ENCODE results near the gene DCAF12.

The DCAF12 gene

DNA sequence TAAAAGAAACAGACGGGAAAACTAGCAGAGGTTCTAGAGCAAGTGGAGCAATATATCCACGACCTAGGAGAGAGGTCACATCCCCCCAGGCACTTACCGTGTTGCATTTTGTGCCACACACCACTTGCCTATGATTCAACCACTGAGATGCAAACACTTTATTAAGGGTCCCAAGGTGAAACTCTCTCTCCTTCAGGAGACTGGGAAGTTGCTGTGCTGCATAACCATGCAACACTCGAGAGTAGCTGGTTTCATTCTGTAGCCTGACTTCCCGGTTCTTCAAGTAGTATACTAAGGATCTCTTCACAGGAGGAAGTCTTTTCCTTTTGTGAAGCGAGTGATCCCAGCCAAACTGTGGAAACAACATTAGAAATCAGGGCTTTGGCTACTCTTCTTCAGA is 1.6 kb downstream of the DCAF12 start:
- DNase-seq: no peak

DNA sequence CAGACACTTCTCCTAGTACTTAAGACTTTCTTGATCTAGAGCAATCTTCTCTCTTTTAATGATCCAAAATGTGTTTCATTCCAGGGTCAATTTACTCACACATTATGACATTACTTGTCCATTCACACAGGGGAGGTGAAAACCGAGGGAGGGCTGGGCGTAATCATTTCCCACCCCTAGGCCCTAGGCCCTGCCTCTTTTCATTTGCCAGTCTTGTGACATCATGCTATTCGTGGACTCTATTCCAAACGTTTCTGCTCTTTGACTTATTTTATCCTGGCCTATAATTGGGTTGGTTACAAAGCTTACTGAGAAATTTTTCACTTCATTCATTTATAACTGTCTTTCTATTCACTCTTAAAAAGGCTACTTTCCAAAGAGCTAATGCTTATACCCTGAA is 2.4 kb downstream of the DCAF12 start:
- DNase-seq: no peak

DNA sequence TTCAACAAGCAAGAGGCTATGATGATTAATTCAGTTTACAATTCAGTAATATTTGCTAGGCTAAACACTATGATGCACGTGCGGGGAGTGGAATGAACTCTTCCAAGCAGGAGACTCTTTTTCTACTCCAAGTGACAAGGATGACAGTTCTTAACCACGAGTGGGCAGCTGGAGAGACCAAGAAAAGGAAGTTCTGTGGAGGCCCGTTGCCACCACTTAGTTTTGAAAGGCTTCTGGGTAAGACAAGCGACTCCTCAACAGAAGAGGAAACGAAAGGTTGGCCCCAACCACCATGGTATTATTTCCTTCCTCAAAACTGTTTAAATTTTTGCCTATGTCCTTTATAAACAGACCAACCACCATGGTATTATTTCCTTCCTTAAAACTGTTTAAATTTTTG is 2.8 kb downstream of the DCAF12 start:
- no peak for DNase-seq

DNA sequence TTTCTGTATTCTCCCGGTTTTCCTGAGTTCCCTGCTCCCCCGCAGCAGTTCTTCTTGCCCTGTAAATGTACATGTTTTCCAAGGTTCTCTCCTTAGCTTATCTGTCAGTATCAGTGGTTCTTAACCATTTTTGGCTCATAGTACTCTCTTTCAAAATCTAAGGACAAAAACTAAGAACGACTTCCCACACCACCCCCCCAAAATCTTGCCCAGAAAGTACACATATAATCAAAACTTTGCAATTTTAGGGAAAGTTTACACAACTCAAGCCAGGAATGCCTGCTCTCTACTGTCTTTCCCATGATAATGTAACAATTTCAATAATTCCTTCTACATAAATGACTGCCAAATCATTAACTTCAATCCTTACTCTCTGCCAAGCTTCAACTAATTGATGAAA is 4.5 kb downstream of the DCAF12 start:
- DNase-seq: no peak

DNA sequence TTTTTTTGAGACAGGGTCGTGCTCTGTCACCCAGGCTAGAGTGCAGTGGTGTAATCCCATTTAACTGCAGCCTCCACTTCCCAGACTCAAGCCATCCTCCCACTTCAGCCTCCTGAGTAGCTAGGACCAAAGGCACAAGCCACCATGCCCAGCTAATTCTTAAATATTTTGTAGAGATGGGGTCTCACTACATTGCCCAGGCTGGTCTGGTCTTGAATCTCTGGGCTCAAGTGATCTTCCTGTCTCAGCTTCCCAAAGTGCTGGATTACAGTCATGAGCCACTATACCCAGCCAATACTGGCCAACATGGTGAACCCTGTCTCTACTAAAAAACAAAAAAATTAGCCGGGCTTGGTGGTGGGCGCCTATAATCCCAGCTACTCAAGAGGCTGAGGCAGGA is 6.8 kb downstream of the DCAF12 start:
- DNase-seq: no peak

GRCh38 chr9:34114436-34114835 is 12.1 kb downstream of the DCAF12 start:
- no peak for DNase-seq

DNA sequence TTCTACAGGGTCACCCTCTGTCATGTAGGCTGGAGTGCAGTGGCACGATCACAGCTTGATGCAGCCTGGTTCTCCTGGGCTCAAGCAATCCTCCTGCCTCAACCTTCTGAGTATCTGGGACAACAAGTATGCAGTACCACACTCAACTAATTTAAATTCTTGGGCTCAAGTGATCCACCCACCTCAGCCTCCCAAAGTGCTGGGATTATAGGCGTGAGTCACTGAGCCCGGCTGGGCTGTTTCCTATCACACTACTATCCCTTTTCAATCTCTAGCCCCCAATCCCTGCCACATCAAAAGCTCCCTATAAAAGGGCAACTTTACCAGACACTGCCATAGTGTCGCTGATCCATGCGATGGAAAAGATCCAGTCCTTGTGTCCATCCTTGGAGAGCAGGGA is 20.4 kb downstream of the DCAF12 start:
- no peak for DNase-seq

DNA sequence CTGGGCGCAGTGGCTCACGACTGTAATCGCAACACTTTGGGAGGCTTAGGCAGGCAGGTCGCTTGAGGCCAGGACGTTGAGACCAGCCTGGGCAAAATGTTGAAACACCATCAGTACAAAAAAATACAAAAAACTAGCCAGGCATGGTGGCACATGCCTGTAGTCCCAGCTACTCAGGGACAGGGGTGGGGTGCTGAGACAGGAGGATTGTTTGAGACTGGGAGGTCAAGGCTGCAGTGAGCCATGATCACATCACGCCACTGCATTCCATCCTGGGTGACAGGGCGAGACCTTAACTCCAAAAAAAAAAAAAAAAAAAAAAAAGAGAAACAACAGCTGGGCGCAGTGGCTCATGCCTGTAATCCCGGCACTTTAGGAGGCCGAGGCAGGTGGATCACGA is 23.7 kb downstream of the DCAF12 start:
- DNase-seq: no peak

- no peak for DNase-seq
Observed at GRCh38 chr9:34098307-34098706, 28.2 kb downstream of the DCAF12 start.

DNA sequence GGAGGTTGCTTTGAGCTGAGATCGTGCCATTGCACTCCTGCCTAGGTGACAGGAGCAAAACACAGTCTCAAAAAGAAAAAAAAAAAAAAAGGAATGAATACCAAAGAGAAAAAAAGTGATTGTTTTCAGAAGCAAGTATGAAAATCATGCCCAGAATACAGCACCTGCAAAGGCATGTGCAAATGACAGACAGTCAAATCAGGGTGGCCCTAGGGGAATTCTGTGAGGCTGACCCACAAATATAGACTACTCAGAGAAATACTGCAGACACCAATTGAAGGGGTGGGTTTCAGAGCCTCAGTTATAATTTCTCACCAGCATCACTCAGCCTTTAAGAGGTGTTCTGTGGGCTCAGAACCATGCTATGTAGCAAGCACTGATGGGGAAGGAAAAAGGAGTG is 28.6 kb downstream of the DCAF12 start:
- no peak for DNase-seq

- DNase-seq: no peak
Observed at GRCh38 chr9:34096751-34097150, 29.7 kb downstream of the DCAF12 start.

DNA sequence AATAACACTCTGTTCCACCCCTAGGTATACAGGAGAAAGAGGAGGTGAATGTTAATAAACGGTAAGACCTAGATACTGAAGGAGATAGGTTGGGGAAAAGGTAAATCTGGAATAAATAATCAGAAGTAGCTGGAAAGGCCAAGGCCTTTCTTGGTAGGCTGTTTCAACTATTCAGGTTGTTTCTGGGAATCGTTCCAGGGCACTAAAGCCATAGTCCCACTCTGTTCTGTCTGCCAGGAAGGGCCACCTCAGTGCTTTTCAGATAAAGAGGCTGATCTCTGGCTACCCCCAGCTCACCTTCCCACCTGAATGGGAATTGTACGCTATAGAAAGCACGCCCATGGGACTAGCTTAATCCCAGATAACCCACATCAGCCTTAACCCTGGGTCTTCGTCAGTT is 32.9 kb downstream of the DCAF12 start:
- DNase-seq: no peak

DNA sequence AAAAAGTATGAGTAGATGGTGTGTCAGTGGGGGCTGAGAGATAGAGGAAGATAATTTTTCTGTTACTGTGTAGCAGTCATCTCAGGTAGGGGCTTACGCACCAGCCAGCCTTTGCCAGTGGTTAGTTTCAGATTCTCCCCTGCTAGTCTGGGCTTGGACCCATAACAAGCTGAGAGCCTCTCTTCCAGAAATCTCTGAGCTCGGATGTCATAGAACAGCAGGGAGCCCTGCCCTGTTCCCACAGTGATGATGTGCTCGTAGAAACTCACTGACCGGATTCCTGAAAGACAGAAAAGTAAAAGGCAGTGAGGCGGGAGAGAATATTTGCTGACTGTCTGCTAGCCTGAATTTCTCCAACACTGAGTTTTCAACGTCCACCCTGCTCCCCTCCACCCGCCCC is 37.2 kb downstream of the DCAF12 start:
- DNase-seq: no peak

GRCh38 chr9:34087370-34087769 is 39.1 kb downstream of the DCAF12 start:
- DNase-seq: no peak

GRCh38 chr9:34086864-34087263 is 39.6 kb downstream of the DCAF12 start:
- DNase-seq: no peak

DNA sequence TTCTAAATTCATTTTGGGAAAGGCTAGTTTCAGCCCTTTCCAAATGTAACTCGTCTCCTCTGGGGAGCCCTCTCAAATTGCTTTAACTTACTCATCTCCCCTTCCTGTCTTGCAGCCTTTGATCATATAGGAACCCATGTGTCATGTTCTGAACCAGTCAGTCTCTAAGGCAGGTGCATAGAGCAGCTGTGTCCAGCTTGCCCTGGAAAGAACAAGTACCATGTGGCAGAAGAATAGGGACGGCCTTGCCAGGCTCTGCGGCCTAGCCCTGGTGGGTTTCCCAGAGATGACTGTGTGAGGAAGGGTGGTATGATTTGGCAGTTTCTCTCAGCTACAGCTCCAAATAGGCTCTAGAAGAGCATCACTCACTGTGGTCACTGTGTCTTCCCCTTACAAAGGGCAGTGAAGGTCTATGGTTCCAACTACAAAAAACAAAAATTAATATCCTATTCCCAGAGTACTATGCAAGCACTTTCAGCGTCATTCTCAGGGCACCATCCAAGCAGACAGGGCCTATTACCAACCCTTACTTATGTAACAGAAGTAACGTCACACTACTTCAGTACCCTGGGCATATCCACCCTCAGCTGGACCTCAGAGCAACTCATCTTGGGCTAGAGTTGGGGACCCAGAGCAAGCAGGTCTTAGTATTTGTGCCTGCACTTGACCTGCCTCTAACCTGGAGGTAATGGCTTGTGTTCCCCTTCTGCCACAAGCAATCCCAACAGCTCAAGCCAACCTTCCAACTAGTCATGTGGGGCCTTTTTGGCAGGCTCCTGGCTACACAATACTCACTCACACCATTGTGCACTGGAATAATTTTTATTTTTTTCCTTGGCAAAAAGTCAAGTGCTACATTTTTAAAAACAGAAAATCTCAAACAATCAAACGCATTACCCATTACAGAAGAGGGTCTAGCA is 40.7 kb downstream of the DCAF12 start:
- DNase-seq: no peak

DNA sequence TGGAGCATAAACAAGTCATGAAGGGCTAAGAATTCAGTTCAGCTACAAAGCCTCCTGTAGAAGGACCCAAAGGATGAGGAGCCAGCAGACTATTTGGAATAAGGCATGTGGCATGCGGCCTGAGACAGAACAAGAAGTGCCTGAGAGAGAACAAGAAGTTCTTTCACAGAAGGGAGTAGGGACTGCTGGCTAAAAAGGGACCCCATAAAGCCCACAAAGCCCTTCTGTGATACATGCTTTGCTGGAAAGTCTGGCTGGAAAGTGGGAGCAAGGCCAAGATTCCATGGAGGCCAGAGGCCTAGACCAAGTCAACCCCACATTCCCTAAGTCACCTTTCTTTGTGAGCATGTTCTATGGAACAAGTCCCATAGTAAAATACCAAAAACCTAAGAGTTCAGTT is 41.9 kb downstream of the DCAF12 start:
- DNase-seq: no peak

DNA sequence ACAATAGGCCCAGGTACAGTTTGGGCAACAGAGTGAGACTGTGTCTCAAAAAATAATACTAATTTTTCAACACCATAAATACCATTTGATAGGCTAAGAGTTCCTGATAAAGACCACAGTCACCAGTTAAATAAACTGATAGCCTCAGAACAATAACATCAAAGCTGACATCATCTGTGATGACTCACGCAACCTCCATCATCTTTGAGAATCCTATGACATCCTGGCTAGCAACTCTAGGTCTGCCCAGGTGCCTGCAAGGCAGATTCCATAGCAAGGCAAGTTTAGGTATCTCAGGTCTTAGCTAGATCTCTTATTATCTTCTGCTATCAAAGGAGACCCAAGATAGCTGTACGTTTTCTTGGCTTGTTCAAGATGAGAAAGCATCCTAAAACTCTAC is 47.3 kb downstream of the DCAF12 start:
- no peak for DNase-seq

GRCh38 chr9:34072868-34073590 is 53.5 kb downstream of the DCAF12 start:
- no peak for DNase-seq

GRCh38 chr9:34072410-34072809 is 54.1 kb downstream of the DCAF12 start:
- DNase-seq: no peak

GRCh38 chr9:34070606-34071324 is 55.7 kb downstream of the DCAF12 start:
- DNase-seq: no peak

DNA sequence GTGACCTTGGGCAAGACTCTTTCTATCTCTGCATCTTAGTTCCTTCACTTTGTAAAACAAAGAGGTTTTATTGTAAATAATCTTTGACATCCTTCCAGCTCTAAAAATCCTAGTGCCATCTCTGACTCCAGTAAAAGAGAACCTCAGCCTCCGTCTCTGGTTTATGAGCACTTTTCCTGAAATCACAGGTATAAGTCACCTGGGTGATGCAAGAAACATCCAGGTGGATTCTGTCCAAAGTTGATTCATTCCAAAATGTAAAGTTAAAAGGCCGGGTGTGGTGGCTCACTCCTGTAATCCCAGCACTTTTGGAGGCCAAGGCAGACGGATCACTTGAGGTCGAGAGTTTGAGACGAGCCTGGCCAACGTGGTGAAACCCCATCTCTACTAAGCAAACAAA is 56.7 kb downstream of the DCAF12 start:
- no peak for DNase-seq

- DNase-seq: no peak
Observed at GRCh38 chr9:34065541-34065940, 61.0 kb downstream of the DCAF12 start.

DNA sequence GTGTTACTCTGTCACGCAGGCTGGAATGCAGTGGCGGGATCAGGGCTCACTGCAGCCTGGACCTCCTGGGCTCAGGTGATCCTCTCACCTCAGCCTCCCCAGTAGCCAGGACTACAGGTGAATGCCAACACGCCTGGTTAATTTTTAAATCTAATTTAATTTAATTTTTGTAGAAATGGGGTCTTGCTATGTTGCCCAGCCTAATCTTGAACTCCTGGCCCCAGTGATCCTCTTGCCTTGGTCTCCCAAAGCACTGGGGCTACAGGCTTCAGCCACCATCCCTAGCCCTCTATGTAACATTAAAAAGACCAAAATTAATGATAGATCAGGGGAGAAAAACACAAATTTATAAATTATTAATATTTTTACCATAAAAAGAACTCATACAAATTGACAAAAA is 66.5 kb downstream of the DCAF12 start:
- no peak for DNase-seq

Data from activated CD4-positive, alpha-beta T cell treated with anti-CD3 and anti-CD28 coated beads, Interleukin-2, amount 50 U/mL, for 1 hour (primary cell).